A172 (cell line): ENCODE data around the gene PCDHGC3. TPM values are rescaled to one million over a fixed set of nuclear protein-coding genes. Genes with fewer than 3 reads are reported as not detected.
A peak's percentile ranks its signal among the peaks of the same experiment; 100 is the strongest.

Experiments used
- DNase-seq: peaks from one replicate; pipeline ENCODE4 v3.0.0-alpha.2; 2015; ENCODE audit warnings: low spot score
- total RNA-seq: library from RNA; depleted of rRNA; stranded (reverse); fragments of >200 nt; shearing (Covaris generic); gene quantifications from 2 replicates; pipeline ENCODE4 v1.2.3, GENCODE V29; 2014; rRNA removed

Gene PCDHGC3
- total RNA-seq, 1 experiment from 2014 or later = 46.6 TPM

GRCh38 chr5:141523991-141524390 lies 48.2 kb downstream of the PCDHGC3 start:
- no peak for DNase-seq

GRCh38 chr5:141524604-141525597 lies 49.1 kb downstream of the PCDHGC3 start:
- peak; percentile 97 for DNase-seq

GRCh38 chr5:141525653-141526052 lies 49.9 kb downstream of the PCDHGC3 start:
- no peak for DNase-seq

- DNase-seq = no peak
These were observed 51.7 kb downstream of the PCDHGC3 start for GRCh38 chr5:141527426-141527825.

Other genes starting within 250 kb of the PCDHGC3 start
- 0.26 and 1.0 TPM in 2 replicates for gene PCDHB15, start 230.6 kb upstream of the PCDHGC3 start, total RNA-seq
- not detected in 2 replicates for gene SLC25A2, start 171.9 kb upstream of the PCDHGC3 start, total RNA-seq
- 109 and 119 TPM in 2 replicates for gene TAF7, start 155.2 kb upstream of the PCDHGC3 start, total RNA-seq
- gene PCDHGA1, start 145.5 kb upstream of the PCDHGC3 start, total RNA-seq = 1.5 and 1.6 TPM in 2 replicates
- 0.57 and 1.1 TPM in 2 replicates for gene PCDHGA2, start 137.2 kb upstream of the PCDHGC3 start, total RNA-seq
- 0.14 TPM in 1 of 2 replicates, not detected in the other for gene PCDHGA3, start 132.1 kb upstream of the PCDHGC3 start, total RNA-seq
- gene PCDHGB1, start 125.9 kb upstream of the PCDHGC3 start, total RNA-seq = 1.2 and 2.0 TPM in 2 replicates
- 1.1 and 1.4 TPM in 2 replicates for gene PCDHGA4, start 120.9 kb upstream of the PCDHGC3 start, total RNA-seq
- gene PCDHGB2, start 116.0 kb upstream of the PCDHGC3 start, total RNA-seq = 0.34 and 1.6 TPM in 2 replicates
- gene PCDHGA5, start 111.8 kb upstream of the PCDHGC3 start, total RNA-seq = 0.41 and 0.48 TPM in 2 replicates
- gene PCDHGB3, start 105.7 kb upstream of the PCDHGC3 start, total RNA-seq = 0.81 and 1.7 TPM in 2 replicates
- gene PCDHGA6, start 102.1 kb upstream of the PCDHGC3 start, total RNA-seq = 1.9 and 2.5 TPM in 2 replicates
- 0.69 TPM in 2 replicates for gene PCDHGA7, start 93.2 kb upstream of the PCDHGC3 start, total RNA-seq
- 0.07 TPM in 2 replicates for gene PCDHGB4, start 88.3 kb upstream of the PCDHGC3 start, total RNA-seq
- 0.05 and 0.31 TPM in 2 replicates for gene PCDHGA8, start 83.3 kb upstream of the PCDHGC3 start, total RNA-seq
- gene PCDHGB5, start 78.0 kb upstream of the PCDHGC3 start, total RNA-seq = 0.10 TPM in 1 of 2 replicates, not detected in the other
- gene PCDHGA9, start 73.2 kb upstream of the PCDHGC3 start, total RNA-seq = 2.8 and 3.4 TPM in 2 replicates
- 0.10 and 0.33 TPM in 2 replicates for gene PCDHGB6, start 67.9 kb upstream of the PCDHGC3 start, total RNA-seq
- 4.7 and 5.3 TPM in 2 replicates for gene PCDHGA10, start 63.0 kb upstream of the PCDHGC3 start, total RNA-seq
- 14.6 and 15.0 TPM in 2 replicates for gene PCDHGB7, start 58.3 kb upstream of the PCDHGC3 start, total RNA-seq
- gene PCDHGA11, start 54.9 kb upstream of the PCDHGC3 start, total RNA-seq = 0.19 and 0.89 TPM in 2 replicates
- gene PCDHGA12, start 45.5 kb upstream of the PCDHGC3 start, total RNA-seq = 0.31 TPM in 1 of 2 replicates, not detected in the other
- gene PCDHGC4, start 9.1 kb downstream of the PCDHGC3 start, total RNA-seq = 0.22 TPM in 1 of 2 replicates, not detected in the other
- gene PCDHGC5, start 13.1 kb downstream of the PCDHGC3 start, total RNA-seq = 1.1 and 3.7 TPM in 2 replicates
- gene DIAPH1, start 143.0 kb downstream of the PCDHGC3 start, total RNA-seq = 28.2 and 32.9 TPM in 2 replicates
- gene HDAC3, start 160.9 kb downstream of the PCDHGC3 start, total RNA-seq = 74.1 and 78.7 TPM in 2 replicates
- 6.9 and 10.4 TPM in 2 replicates for gene RELL2, start 161.0 kb downstream of the PCDHGC3 start, total RNA-seq
- gene FCHSD1, start 175.5 kb downstream of the PCDHGC3 start, total RNA-seq = 7.1 and 21.6 TPM in 2 replicates
- 4.3 and 6.8 TPM in 2 replicates for gene ARAP3, start 206.3 kb downstream of the PCDHGC3 start, total RNA-seq